Stimulated activated naive CD4-positive, alpha-beta T cell (primary cell): ENCODE measurements around the gene PSENEN.
A peak's percentile ranks its signal among the peaks of the same experiment; 100 is the strongest.
"Not testable (repeated sequence)": the region's sequence is repeated elsewhere in the genome, so short reads cannot be mapped to it uniquely, and the experiment has no call there.

Experiments used
- DNase-seq, 6 experiments: peaks; one replicate each; lab custom pipeline; 2025; lab: John Stamatoyannopoulos, UW

The PSENEN gene

GRCh38 chr19:35751839-35752745 is 6.6 kb downstream of the PSENEN start:
- DNase-seq, result no peak

- DNase-seq, result no peak
Measured at GRCh38 chr19:35752746-35753350, 7.4 kb downstream of the PSENEN start.

GRCh38 chr19:35753634-35754369 is 8.4 kb downstream of the PSENEN start:
- DNase-seq, result no peak

- DNase-seq, result no peak
Measured at GRCh38 chr19:35754370-35755130, 9.1 kb downstream of the PSENEN start.

GRCh38 chr19:35755131-35755549 is 9.7 kb downstream of the PSENEN start:
- DNase-seq, result no peak

DNA sequence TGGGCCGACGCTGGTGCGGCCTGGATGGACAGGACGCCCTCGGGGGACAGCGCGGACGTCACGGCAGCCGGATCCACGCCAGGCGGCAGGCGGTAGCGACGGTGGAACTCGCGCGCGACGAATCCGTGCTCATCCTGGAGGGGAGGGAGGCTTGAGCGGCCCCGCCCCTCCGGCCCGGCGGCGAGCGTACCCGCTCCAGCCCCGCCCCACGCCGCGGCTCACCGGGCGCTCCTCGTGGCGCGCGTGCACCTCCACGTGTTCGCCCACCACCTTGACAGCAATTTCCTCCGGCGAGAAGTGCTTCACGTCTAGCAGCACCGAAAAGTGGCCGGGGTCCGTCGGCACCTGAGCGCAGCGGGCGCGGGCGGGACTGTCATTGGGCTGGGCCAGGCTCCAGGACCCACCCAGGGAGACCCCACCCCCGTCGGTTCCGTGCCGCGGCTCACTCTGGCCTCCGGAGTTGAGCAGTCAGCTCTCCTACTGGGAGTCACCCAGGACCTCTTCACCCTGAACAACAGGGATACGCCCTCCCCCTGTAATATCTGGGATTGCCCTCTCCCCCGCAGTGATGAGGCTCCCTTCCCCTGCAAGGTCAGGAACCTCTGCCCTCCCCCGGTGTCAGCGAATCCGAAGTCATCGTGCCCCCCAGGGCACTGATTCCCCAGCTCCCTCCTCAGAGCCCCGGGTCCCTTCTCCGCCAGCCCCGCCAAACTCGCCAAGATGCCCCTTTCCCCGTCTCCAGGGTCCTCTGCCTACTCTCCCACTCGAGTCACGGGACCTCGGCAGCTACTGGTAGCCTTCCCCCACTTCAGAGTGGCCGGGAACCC is 10.3 kb downstream of the PSENEN start:
- peak; percentile 11 to 56 (median 39) for DNase-seq

GRCh38 chr19:35756377-35757230 is 11.2 kb downstream of the PSENEN start, which contains the start of gene HSPB6:
HSPB6 (minus strand) TSS chr19:35757029; CDS start chr19:35757008, 21 bp downstream.
- DNase-seq, result peak in 2 of 6 experiments; percentile 9 to 24

- no peak for DNase-seq
Measured at GRCh38 chr19:35757231-35757748, 11.8 kb downstream of the PSENEN start.

GRCh38 chr19:35757749-35758608 is 12.5 kb downstream of the PSENEN start, which contains the start of gene PROSER3:
PROSER3 (plus strand) TSS chr19:35758176; CDS start chr19:35758216, 40 bp downstream.
- peak; percentile 94 to 99 (median 98) for DNase-seq

DNA sequence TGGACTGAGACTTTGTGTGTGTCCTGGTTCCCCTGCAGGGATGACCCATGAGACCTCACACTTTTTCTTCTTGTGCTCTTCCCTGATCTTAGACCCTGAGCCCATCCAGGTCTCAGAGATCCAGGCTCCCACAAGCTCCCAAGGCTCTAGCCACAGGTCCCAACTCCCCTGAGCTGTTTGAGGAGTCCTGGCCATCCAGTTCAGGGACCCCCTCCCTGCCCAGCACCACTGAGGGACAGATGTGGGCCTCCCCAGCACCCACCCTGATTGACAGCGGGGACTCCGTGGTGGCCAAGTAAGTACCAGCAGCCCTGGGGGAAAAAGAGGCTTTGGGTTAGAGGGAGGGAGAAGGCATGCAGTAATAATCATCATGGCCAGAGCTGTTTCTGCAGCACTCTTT is 14.2 kb downstream of the PSENEN start:
- no peak for DNase-seq

DNA sequence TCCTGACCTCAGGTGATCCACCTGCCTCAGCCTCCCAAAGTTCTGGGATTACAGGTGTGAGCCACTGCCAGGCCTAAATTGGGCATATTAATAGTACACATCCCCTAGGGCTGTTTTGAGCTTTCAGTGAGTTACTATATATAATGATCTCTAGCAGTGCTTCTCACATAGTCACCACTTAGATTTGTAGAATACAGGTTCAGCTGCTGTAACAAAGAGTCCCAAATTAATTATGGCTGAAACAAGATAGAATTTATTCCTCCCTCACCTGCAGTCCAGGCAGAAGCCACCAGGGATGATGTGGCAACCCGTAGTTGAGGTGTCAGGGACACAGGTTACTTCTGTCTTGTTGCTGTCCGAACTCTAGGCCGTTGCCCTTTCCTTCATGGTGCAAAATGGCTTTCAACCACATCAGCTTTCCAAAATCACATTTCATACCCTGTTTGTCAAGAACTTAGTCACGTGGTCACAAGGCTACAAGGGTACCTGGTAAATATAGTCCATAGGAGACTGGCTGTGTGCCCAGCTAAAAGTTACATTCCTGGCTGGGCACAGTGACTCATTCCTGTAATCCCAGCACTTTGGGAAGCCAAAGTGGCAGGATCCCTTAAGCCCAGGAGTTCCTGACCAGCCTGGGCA is 15.4 kb downstream of the PSENEN start:
- DNase-seq, result no peak

- no peak for DNase-seq
Measured at GRCh38 chr19:35764432-35765315, 19.2 kb downstream of the PSENEN start.

DNA sequence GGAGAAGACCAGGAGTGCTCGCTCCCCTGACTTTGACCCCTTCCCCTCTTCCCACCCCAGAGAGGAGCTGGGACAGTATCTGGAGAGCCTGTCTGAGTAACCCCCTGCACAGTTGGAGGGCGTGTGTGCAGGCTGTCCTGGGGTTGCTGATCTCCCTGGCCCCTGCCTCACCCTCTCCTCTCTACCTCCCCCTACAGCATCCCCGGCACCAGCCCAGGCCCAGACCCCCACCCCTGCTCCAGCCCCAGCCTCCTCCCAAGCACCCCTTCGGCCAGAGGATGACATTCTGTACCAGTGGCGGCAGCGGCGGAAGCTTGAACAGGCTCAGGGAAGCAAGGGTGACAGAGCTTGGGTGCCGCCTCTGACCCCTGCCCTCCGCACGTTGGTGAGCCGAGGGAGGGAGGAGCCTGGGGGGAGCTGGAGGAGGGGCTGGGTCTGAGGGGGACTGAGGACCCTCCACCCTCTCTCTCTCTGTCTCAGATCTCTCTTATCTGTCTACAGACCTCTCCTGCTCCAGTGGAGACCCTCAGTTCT is 21.2 kb downstream of the PSENEN start:
- DNase-seq, result no peak

- DNase-seq, result no peak
Measured at GRCh38 chr19:35767288-35768081, 22.0 kb downstream of the PSENEN start.

GRCh38 chr19:35768082-35768421 is 22.6 kb downstream of the PSENEN start:
- no peak for DNase-seq

- DNase-seq, result not testable (repeated sequence)
Measured at GRCh38 chr19:35772362-35772761, 26.9 kb downstream of the PSENEN start.
